ENCODE results near the gene CDAN1. TPM values are rescaled to one million over a fixed set of nuclear protein-coding genes. Genes with fewer than 3 reads are reported as not detected.

Gene CDAN1
- total RNA-seq, 3 donors from 2014 or later: 12.8 to 17.1 (median 13.7) TPM

DNA sequence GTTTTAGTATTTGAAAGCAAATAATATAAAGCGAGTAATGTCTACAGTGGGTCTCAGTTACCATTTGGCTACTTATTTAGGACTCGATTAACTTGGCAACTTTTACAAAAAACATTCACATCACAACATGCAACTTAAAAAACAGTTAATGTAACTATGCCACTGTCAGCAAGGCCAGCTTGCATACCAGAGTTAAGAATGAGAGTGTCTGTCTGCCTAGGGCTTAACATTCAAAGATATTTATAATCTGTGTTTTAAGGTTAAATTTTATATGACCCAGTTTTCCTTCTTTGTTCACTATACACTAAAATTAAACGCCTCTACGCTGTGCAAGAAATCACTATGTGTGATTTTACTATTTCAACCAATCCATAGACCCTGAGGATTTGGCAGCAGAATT is 5.2 kb upstream of the CDAN1 start:
- ATAC-seq (no peak), DNase-seq (no peak)
- H3K4me1 Mint-ChIP-seq (ENCODE audit: low read depth): peaks cover 5% of the 10 kb centered on the region
- no peaks in the 10 kb centered on the region for H3K9me3 Mint-ChIP-seq
- H3K27me3 Mint-ChIP-seq (ENCODE audit: low read depth): no peaks in the 10 kb centered on the region
- H3K4me3 Mint-ChIP-seq: no peak overlapping the region
- H3K36me3 Mint-ChIP-seq (ENCODE audit: insufficient read depth): peaks cover 10% of the 10 kb centered on the region

DNA sequence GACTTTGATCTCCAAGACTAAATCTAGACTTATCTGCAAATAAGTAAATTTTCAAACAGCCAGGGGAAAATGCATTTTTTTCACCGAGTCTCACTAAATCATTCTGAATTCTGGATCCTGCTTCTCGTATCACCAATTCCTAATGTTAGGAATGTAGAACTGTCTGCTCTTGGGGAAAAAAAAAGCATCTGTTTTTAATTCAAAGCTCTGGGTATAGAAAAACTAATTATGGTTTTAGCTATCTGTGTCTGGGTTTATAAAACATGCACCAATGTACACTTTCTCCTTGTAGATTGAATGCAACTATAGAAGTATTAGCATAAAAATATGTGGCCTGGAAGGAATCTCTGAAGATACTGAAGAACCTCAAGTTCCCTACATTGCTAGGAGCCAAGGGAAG is 4.8 kb upstream of the CDAN1 start:
- peaks cover 6% of the 10 kb centered on the region for H3K4me1 Mint-ChIP-seq (ENCODE audit: low read depth)
- H3K27me3 Mint-ChIP-seq (ENCODE audit: low read depth): no peaks in the 10 kb centered on the region
- H3K4me3 Mint-ChIP-seq: no peak overlapping the region
- peaks cover 10% of the 10 kb centered on the region for H3K36me3 Mint-ChIP-seq (ENCODE audit: insufficient read depth)
- DNase-seq (no peak), ATAC-seq (no peak)
- H3K9me3 Mint-ChIP-seq: no peaks in the 10 kb centered on the region

DNA sequence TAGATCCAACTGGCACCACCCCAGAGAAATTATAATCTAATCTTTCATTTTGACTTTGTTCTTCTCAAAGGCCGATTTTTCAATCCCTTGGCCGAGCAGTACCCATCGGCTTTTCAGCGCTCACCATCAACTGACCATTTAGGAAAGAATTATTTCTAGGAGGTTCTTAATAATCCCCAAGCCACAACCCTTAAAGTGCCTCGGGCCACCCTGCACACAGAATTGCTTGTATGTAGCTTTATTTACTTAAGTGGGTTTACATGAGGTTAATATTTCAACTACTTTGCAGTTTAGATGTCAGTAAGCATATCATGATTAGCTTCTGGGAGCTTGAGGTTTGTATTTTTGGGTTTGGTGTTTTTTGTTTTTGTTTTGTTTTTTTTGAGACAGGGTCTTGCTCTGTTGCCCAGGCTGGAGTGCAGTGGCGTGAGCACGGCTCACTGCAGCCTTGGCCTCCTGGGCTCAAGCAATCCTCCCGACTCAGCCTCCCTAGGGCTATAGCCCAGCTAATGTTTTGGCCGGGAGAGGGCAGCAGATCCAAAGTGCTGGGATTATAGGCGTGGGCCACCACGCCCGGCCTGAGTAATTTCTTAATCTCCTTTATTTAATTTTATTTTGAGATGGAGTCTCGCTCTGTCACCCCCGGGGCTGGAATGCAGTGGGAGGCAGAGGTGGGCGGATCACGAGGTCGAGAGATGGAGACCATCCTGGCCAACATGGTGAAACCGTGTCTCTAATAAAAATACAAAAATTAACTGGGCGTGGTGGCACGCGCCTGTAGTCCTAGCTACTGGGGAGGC is 801 bp upstream of the CDAN1 start:
- no peak for DNase-seq
- H3K36me3 Mint-ChIP-seq (ENCODE audit: insufficient read depth): peaks cover 9% of the 10 kb centered on the region
- H3K4me3 Mint-ChIP-seq: peak overlapping the region; percentile 78
- no peaks in the 10 kb centered on the region for H3K27me3 Mint-ChIP-seq (ENCODE audit: low read depth)
- no peak for ATAC-seq
- H3K9me3 Mint-ChIP-seq: no peaks in the 10 kb centered on the region
- H3K4me1 Mint-ChIP-seq (ENCODE audit: low read depth): peaks cover 22% of the 10 kb centered on the region

DNA sequence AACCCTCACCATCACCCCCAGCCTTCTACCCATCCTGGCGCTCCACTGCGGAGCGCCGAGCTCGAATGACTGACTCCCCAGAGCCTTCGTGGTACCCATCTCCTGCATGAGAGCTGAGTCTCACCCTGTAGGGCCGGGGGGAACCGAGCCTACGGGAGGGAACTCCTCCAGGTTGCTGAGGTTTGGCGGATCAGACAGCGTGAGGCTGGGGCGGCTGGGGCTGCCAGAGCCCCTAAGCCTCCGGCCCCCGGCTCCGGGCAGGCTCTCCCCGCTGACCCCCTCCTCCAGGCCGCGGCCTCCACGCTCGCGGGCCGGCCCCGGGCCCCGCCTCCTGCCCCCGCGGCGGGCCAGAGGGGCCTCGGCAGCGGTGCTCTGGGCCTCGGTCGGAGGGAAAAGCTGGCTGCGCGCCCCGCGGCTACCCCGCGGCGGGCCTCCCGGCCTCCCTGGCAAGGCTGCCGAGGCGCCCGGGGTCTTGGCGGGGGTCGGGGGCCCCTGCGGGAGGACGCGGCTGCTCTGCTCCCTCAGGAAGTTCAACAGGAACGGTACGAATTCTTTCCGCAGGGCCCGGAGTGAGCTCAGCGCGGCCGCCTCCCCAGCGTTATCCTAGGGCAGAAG is 643 bp downstream of the CDAN1 start:
- Mint-ChIP-seq H3K4me1 (ENCODE audit: low read depth) (peaks cover 22% of the 10 kb centered on the region), H3K36me3 (ENCODE audit: insufficient read depth) (peaks cover 19% of the 10 kb centered on the region), H3K4me3 (peak overlapping the region; percentile 79), H3K27me3 (ENCODE audit: low read depth) (no peaks in the 10 kb centered on the region), H3K9me3 (no peaks in the 10 kb centered on the region)
- ATAC-seq (peak; percentile 41 to 44), DNase-seq (no peak)

DNA sequence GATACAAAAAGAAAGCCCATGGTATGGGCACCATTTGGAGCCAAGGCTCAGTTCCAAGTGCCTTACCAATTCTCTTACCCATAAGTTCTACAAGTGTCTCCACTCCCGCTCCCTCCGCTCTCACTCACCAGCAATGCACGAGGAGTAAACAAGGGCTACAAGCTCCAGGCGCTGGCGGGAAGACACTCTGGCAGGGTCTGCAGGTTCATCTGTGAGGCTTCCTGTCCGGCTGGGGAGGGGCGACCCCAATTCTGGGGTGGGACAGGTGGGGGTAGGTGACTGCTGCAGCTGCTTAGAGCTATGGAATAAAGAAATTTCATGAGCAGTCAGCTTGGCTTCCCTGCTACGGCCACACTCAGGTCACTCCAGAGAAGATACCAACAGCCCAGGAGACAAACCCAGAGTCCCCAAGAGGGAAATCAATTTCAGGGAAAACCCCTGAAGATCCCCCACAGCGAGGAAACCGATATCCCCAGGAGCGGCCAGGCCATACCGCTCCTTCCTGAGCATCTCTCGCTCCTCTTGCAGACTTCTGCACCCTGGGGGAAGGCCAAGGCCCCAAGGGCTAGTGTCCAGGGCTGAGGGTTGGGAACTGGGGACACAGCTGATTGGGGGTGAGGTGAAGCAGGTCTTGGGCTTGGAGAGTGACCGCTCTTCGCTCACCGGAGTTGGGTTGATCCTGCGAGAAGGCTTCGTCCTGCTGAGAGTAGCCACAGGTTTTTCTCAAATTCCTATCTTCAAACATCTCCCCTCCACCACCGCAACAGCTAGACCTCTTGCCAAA is 1.4 kb downstream of the CDAN1 start:
- H3K36me3 Mint-ChIP-seq (ENCODE audit: insufficient read depth): peaks cover 19% of the 10 kb centered on the region
- H3K9me3 Mint-ChIP-seq: no peaks in the 10 kb centered on the region
- peak overlapping the region; percentile 79 for H3K4me3 Mint-ChIP-seq
- no peaks in the 10 kb centered on the region for H3K27me3 Mint-ChIP-seq (ENCODE audit: low read depth)
- no peak for ATAC-seq
- no peak for DNase-seq
- H3K4me1 Mint-ChIP-seq (ENCODE audit: low read depth): peaks cover 22% of the 10 kb centered on the region

DNA sequence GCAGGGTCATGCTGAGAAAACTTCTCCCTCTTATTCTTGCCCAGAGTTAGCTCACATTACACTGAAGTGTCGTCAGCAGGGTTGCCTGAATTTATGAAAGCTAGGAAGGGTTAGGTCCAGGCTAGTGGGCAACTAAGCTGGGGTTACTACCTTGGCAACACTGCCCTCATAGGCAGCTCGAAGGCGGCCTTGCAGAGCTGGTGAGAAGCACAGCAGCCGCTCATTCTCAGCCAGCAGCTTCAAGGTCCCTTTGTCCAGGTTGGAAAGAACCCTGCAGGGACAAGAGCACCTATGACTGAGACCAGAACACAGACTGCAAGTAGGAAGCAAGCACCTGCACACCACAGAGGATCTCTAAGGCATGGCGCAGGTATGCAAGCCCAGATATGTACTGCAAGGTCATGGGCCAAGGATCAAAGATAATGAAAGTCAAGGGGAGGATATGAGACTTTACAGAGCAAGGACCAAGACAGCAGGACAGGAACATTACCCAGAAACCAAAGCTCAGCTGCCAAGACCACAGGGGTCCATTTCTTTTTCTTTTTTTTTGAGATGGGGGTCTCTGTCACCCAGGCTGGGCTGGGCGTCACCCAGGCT is 2.8 kb downstream of the CDAN1 start:
- Mint-ChIP-seq H3K9me3 (no peaks in the 10 kb centered on the region), H3K4me1 (ENCODE audit: low read depth) (peaks cover 22% of the 10 kb centered on the region), H3K27me3 (ENCODE audit: low read depth) (no peaks in the 10 kb centered on the region), H3K36me3 (ENCODE audit: insufficient read depth) (peaks cover 24% of the 10 kb centered on the region), H3K4me3 (peak overlapping the region; percentile 75)
- DNase-seq (no peak), ATAC-seq (no peak)

DNA sequence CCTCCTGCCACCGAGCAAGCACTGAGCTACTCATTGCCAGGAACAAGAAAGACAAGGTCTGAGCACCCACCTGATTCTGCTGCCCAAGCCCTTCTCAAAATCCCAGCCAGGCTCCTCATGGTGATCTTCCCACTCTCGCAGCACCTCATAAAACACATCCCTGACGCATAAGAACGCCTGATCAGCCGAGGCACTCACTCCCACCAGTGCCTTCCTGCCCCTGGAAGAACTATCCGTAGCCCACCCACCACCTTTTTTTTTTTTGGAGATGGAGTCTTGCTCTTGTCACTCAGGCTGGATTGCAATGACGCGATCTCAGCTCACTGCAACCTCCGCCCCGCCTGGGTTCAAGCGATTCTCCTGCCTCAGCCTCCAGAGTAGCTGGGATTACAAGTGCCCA is 3.9 kb downstream of the CDAN1 start:
- no peaks in the 10 kb centered on the region for H3K9me3 Mint-ChIP-seq
- no peak for ATAC-seq
- no peak for DNase-seq
- H3K4me1 Mint-ChIP-seq (ENCODE audit: low read depth): peaks cover 22% of the 10 kb centered on the region
- H3K4me3 Mint-ChIP-seq: no peak overlapping the region
- no peaks in the 10 kb centered on the region for H3K27me3 Mint-ChIP-seq (ENCODE audit: low read depth)
- peaks cover 28% of the 10 kb centered on the region for H3K36me3 Mint-ChIP-seq (ENCODE audit: insufficient read depth)

DNA sequence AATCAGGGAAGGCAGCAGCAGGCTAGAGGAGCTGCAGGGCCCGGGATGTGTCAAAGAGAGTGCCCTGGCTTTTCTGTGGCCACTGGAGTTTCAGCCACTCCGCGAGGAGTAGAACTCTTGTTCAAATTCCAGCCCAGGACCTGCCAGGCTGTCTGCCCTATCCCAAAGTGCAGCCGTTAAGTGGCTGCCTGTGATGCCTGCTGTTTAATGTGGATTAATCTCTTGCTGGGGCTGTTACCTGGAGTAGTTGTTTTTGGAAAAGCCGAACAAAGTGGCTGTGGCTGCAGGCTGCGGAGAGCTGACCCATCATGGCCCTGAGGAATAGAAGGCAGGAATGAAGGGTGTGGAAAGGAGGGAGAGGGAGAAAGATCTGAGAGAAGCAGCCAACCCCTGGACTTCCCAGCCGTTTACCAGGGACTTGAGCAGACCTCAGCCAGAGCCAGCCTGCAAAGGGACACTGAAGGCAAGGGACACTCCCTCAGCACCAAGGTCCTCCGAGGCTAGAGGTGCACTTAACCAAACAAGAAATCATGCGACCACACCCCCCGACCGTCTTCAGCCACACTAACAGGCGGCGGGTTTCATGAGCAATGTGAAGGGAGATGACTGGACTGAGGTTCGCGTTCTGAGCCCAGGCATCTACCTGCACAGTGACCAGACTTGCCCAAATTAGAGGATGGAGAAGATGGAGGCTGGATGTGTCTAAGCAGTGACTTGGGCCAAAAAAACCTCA is 4.7 kb downstream of the CDAN1 start:
- DNase-seq (no peak), ATAC-seq (no peak)
- Mint-ChIP-seq H3K4me3 (no peak overlapping the region), H3K4me1 (ENCODE audit: low read depth) (peaks cover 17% of the 10 kb centered on the region), H3K36me3 (ENCODE audit: insufficient read depth) (peaks cover 30% of the 10 kb centered on the region), H3K27me3 (ENCODE audit: low read depth) (no peaks in the 10 kb centered on the region), H3K9me3 (no peaks in the 10 kb centered on the region)

DNA sequence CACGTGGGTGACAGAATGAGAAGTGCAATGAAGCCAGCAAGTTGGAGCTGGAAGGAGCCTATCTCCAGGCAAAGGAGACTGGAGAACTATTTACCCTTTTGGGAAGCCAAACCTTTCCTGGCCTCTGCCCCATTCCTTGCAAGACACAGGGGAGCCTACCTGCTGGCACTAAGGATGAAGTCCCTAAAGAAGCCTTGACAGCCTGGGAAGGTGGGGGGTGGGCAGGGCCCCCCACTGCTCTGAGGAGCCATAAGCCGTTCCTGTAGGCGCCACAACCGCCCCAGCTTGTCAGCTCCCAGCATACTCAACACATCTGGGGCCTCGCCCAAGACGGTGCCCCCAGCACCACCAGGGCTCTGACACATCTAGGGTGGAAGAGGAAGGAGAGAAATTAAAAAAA is 5.5 kb downstream of the CDAN1 start:
- no peaks in the 10 kb centered on the region for H3K27me3 Mint-ChIP-seq (ENCODE audit: low read depth)
- no peak overlapping the region for H3K4me3 Mint-ChIP-seq
- H3K9me3 Mint-ChIP-seq: no peaks in the 10 kb centered on the region
- peaks cover 16% of the 10 kb centered on the region for H3K4me1 Mint-ChIP-seq (ENCODE audit: low read depth)
- DNase-seq (no peak), ATAC-seq (no peak)
- peaks cover 34% of the 10 kb centered on the region for H3K36me3 Mint-ChIP-seq (ENCODE audit: insufficient read depth)

DNA sequence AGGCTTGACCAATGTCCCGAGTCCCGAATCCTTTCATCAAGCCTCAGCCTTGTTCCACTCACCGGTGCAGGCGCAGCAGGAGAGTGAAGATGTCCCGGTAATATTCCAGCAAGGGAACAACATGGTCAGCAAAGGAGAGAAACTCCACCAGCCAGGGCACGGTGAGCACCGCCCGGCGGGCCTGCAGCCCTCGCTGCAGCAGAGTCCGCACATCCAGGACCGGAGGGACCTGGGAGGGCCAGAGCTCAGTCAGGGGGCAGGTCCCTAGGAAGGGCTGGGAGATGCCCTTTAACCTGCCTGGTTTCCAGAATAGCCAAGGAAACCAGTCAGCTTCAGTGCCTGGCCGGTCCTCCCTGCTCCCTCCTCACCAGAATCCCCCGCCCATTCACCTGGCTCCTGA is 6.4 kb downstream of the CDAN1 start:
- H3K27me3 Mint-ChIP-seq (ENCODE audit: low read depth): no peaks in the 10 kb centered on the region
- H3K4me1 Mint-ChIP-seq (ENCODE audit: low read depth): peaks cover 13% of the 10 kb centered on the region
- no peak overlapping the region for H3K4me3 Mint-ChIP-seq
- DNase-seq (no peak), ATAC-seq (no peak)
- H3K36me3 Mint-ChIP-seq (ENCODE audit: insufficient read depth): peaks cover 35% of the 10 kb centered on the region
- no peaks in the 10 kb centered on the region for H3K9me3 Mint-ChIP-seq

DNA sequence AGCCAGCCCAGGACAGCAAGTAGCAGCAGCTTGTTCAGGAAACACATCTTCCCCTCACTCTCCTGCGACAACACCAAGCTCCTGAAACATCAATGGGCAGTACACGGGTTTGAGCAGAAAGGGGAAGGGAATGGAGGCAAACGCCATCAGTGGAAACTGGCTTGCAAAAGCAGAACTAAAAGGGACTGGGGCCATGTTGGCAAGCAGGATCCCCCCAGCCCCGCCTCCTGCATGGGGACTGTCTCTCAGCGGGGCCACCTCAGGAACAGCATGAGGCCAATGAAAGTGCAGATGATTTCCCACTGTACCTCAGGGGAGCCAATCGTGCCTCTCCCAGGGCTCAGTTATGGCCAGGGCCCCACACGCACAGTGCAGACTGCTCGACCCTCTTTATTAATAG is 6.8 kb downstream of the CDAN1 start:
- Mint-ChIP-seq H3K27me3 (ENCODE audit: low read depth) (no peaks in the 10 kb centered on the region), H3K36me3 (ENCODE audit: insufficient read depth) (peaks cover 39% of the 10 kb centered on the region), H3K4me3 (no peak overlapping the region), H3K9me3 (no peaks in the 10 kb centered on the region), H3K4me1 (ENCODE audit: low read depth) (peaks cover 9% of the 10 kb centered on the region)
- no peak for DNase-seq
- ATAC-seq: no peak

DNA sequence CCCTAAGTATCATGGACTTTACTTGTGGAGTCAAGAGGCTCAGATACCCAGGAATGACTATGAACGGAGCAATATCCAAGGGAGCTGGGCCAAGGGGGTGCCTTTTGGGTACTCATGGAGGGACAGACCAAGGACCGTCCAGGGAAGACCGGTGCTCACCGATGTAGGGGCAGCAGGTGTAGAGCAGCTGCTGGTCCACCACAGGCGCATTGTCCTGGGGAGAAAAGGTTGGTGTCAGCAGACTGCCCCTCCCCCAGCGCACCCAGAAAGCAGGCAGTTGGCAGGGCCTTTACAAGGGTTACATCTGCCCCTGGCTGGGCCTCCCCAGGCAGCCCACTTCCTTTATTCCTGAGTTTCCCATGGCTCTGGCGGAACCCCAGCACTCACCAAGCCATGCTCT is 7.5 kb downstream of the CDAN1 start:
- no peak overlapping the region for H3K4me3 Mint-ChIP-seq
- ATAC-seq (no peak), DNase-seq (no peak)
- H3K27me3 Mint-ChIP-seq (ENCODE audit: low read depth): no peaks in the 10 kb centered on the region
- no peaks in the 10 kb centered on the region for H3K9me3 Mint-ChIP-seq
- H3K4me1 Mint-ChIP-seq (ENCODE audit: low read depth): peaks cover 5% of the 10 kb centered on the region
- peaks cover 46% of the 10 kb centered on the region for H3K36me3 Mint-ChIP-seq (ENCODE audit: insufficient read depth)

DNA sequence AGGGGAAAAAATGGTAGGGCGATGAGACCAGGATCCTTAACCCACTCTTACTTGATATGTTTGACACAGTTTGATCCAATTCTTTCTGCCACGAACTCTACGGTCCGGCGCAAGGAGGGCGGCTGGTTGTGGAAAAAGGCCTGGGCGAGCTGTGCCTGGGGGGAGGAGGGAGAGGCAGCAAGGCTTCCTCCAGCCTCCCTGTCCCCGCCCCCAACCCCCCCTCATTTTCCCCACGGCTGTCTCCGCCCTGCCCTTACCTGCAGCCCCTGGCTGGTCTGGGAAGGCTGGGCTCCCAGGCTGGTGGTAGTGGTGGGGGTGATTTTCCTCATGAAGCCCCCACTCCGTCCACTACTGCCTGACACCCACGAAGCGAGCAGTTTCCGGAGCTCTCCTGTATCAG is 8.0 kb downstream of the CDAN1 start:
- Mint-ChIP-seq H3K4me3 (no peak overlapping the region), H3K4me1 (ENCODE audit: low read depth) (peaks cover 2% of the 10 kb centered on the region)

DNA sequence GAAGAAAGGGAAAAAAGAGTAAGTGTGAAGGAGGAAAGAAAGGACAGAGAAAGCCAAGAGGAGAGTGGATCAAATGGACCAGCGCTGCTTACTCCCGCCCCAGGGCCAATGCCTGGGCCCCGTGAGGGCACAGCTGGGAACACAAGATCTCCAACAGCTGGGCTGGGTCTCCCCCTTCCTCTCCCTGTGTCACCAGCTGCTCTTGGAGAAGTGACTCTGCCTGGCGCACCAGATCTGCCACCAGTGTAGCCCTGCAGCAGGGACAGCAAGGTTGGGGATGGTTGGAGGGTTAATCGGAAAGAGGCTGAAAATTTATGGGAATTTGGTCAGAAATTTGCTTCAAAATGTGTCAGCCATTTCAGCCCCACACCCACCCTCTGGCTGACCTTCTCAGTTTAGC is 8.4 kb downstream of the CDAN1 start:
- Mint-ChIP-seq H3K36me3 (ENCODE audit: insufficient read depth) (peaks cover 40% of the 10 kb centered on the region), H3K4me1 (ENCODE audit: low read depth) (no peaks in the 10 kb centered on the region), H3K4me3 (no peak overlapping the region), H3K9me3 (no peaks in the 10 kb centered on the region), H3K27me3 (ENCODE audit: low read depth) (no peaks in the 10 kb centered on the region)
- no peak for ATAC-seq
- DNase-seq: no peak

More for the DNA sequence above, 8.0 kb downstream of the CDAN1 start:
- ATAC-seq: no peak
- H3K36me3 Mint-ChIP-seq (ENCODE audit: insufficient read depth): peaks cover 42% of the 10 kb centered on the region
- no peaks in the 10 kb centered on the region for H3K9me3 Mint-ChIP-seq
- H3K27me3 Mint-ChIP-seq (ENCODE audit: low read depth): no peaks in the 10 kb centered on the region
- no peak for DNase-seq

All from activated T-cell treated with anti-CD3 and anti-CD28 coated beads, Interleukin-2, amount 50 U/mL, for 4 hours (primary cell).